GM12892 (cell line): ENCODE results near the gene ABR.

ENCODE experiments used
- POLR2A ChIP-seq: IDR thresholded peaks from 2 replicates; pipeline ENCODE4 v1.6.1; 2011; ENCODE audit warnings: low read depth, low read length, control low read depth
- POLR2AphosphoS5 ChIP-seq: IDR thresholded peaks from 2 replicates; pipeline ENCODE4 v1.6.1; 2011; ENCODE audit warnings: low read depth, low read length, control low read depth
- TAF1 ChIP-seq: IDR thresholded peaks from 2 replicates; pipeline ENCODE4 v1.6.1; 2011; ENCODE audit warnings: low read depth, mild to moderate bottlenecking, control low read depth, low read length, borderline replicate concordance

DNA sequence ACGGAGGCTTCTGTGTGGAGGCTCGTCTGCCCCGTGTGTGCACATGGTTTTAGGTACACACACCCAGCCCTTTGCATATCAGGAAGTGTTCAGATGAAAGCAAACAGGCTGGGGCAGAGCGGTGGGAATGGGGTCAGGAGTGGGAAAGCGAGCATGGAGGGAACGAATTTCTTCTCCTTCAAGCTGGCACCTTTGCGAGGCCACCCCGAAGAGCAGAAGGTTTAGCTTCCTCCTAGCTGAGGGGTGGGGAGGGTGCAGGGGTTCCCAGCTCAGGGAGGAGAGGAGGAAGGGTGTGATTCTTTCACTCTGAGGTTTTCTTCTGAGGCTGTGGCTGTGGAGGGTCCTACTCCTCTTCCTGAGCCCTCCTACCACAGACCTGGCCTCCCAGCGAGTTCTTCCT, 83.6 kb downstream of the ABR start:
- TF ChIP-seq POLR2AphosphoS5 (no peak), POLR2A (no peak), TAF1 (no peak)
